NCI-H526 (cell line): ENCODE measurements around the gene UNKL.

Experiments used
- DNase-seq, 2 experiments: peaks; one replicate each; lab custom pipeline; 2025; lab: John Stamatoyannopoulos, UW

The UNKL gene

GRCh38 chr16:1431497-1432270, 17.2 kb upstream of the UNKL start:
- no peak for DNase-seq

GRCh38 chr16:1430759-1431496, 16.4 kb upstream of the UNKL start, which contains the start of gene PERCC1:
Gene PERCC1 (plus strand): TSS chr16:1431078. CDS start chr16:1432594, 1,516 bp downstream.
- DNase-seq = peak in 1 of 2 experiments; percentile 14

- no peak for DNase-seq
Observed at GRCh38 chr16:1430214-1430758, 15.8 kb upstream of the UNKL start.

- DNase-seq = no peak
Observed at GRCh38 chr16:1429631-1430030, 15.1 kb upstream of the UNKL start.

- no peak for DNase-seq
Observed at GRCh38 chr16:1429012-1429411, 14.5 kb upstream of the UNKL start.

GRCh38 chr16:1428511-1428910, 14.0 kb upstream of the UNKL start:
- DNase-seq = peak in 1 of 2 experiments; percentile 62

- DNase-seq = no peak
Observed at GRCh38 chr16:1427473-1428461, 13.3 kb upstream of the UNKL start.

GRCh38 chr16:1426734-1427471, 12.4 kb upstream of the UNKL start:
- DNase-seq = no peak

GRCh38 chr16:1425616-1426370, 11.3 kb upstream of the UNKL start:
- DNase-seq = no peak

GRCh38 chr16:1424028-1424427, 9.5 kb upstream of the UNKL start:
- DNase-seq = no peak

- no peak for DNase-seq
Observed at GRCh38 chr16:1422076-1422475, 7.6 kb upstream of the UNKL start.

GRCh38 chr16:1420111-1420539, 5.6 kb upstream of the UNKL start:
- DNase-seq = no peak

- no peak for DNase-seq
Observed at GRCh38 chr16:1416521-1416941, 2.0 kb upstream of the UNKL start.

GRCh38 chr16:1413684-1414531, 596 bp downstream of the UNKL start:
- DNase-seq = peak in 1 of 2 experiments; percentile 57

- no peak for DNase-seq
Observed at GRCh38 chr16:1412847-1413246, 1.7 kb downstream of the UNKL start.

GRCh38 chr16:1408171-1408837, 6.2 kb downstream of the UNKL start:
- DNase-seq = peak; percentile 39 to 84

GRCh38 chr16:1407753-1408152, 6.8 kb downstream of the UNKL start:
- DNase-seq = no peak

GRCh38 chr16:1403733-1404132, 10.8 kb downstream of the UNKL start:
- DNase-seq = no peak

GRCh38 chr16:1403036-1403435, 11.5 kb downstream of the UNKL start:
- no peak for DNase-seq
